Measurements from ENCODE around the gene JRKL. TPM values are rescaled to one million over a fixed set of nuclear protein-coding genes. Genes with fewer than 3 reads are reported as not detected.

Gene JRKL
- total and polyA plus RNA-seq, 2 of the 13 experiments (the other 11 are each of a cell fraction or from before 2014, with no cell fraction given): 3.2 to 4.5 TPM

DNA sequence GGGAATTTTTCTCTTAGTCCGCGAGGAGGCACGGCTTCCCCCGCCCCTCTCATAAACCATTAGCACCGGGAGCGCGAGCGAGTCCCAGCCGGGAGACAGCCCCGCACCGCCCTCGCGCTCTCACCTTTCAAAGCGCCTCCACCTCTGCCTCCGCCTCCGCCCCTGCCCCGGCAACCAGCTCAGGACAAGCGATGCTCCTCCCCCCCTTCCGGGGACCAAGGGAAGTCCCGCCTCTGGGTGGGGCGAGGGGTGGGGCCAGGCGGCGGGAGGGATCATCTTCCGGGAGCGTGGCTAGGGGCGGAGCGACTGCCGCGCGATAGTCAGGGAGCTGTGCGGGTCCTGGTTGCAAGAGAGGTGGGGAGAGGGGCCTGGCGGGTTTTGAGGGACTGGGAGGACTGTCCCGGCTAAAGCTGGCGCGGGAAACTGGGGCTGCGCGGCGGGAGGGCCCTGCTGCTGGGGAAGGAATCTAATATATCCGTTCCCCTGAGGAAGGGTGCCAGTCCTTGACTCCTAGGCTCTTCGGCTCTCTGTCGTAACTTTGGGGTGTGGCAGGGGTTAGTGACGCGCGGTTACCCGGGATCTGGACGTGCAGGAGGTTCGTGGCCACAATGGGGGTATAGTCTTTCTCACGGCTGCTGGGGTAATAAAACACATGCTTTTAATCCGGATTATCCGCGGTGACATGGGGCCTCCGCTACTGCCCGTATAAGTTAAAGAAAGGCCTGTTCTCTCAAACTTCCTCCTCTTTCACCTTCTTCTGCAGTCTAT lies at the start of gene JRKL, which contains the start of gene CCDC82 (continued):
- TF ChIP-seq, protein P1, sequence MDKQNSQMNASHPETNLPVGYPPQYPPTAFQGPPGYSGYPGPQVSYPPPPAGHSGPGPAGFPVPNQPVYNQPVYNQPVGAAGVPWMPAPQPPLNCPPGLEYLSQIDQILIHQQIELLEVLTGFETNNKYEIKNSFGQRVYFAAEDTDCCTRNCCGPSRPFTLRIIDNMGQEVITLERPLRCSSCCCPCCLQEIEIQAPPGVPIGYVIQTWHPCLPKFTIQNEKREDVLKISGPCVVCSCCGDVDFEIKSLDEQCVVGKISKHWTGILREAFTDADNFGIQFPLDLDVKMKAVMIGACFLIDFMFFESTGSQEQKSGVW (CRISPR knock-in tag; IDR thresholded peaks at IDR 0.05; ENCODE audit: borderline replicate concordance): no peak
- TF ChIP-seq EZH2 (conservative IDR thresholded peaks at IDR 0.05; ENCODE audit: low read depth, low read length) (no peak), SNAPC4 (CRISPR knock-in tag; IDR thresholded peaks at IDR 0.05) (peak; percentile 56; the same call in 1 of the 2 replicates), HES4 (CRISPR knock-in tag; IDR thresholded peaks at IDR 0.05; ENCODE audit: borderline replicate concordance) (peak; percentile 49), ZNF354B (CRISPR knock-in tag; IDR thresholded peaks at IDR 0.05) (no peak), TGIF2 (CRISPR knock-in tag; IDR thresholded peaks at IDR 0.05) (peak; percentile 16; the same call in 1 of the 2 replicates), ZNF234 (CRISPR knock-in tag; conservative IDR thresholded peaks at IDR 0.05) (no peak), ZNF572 (CRISPR knock-in tag; IDR thresholded peaks at IDR 0.05) (no peak), SETDB1 (CRISPR knock-in tag; IDR thresholded peaks at IDR 0.05; ENCODE audit: borderline replicate concordance) (0 out of 2 replicates have a peak, but pooled peaks have one; percentile 38), ZNF768 (CRISPR knock-in tag; IDR thresholded peaks at IDR 0.05) (peak; percentile 24; the same call in 1 of the 2 replicates), KDM4B (CRISPR knock-in tag; IDR thresholded peaks at IDR 0.05) (peak; percentile 79; the same call in 1 of the 2 replicates), NFATC3 (CRISPR knock-in tag; IDR thresholded peaks at IDR 0.05) (no peak), CENPX (CRISPR knock-in tag; IDR thresholded peaks at IDR 0.05) (no peak), ZNF616 (CRISPR knock-in tag; IDR thresholded peaks at IDR 0.05; ENCODE audit: low read depth) (peak; percentile 52; the same call in 1 of the 2 replicates), ZNF296 (CRISPR knock-in tag; conservative IDR thresholded peaks at IDR 0.05) (no peak)
- TF ChIP-seq, protein P2, sequence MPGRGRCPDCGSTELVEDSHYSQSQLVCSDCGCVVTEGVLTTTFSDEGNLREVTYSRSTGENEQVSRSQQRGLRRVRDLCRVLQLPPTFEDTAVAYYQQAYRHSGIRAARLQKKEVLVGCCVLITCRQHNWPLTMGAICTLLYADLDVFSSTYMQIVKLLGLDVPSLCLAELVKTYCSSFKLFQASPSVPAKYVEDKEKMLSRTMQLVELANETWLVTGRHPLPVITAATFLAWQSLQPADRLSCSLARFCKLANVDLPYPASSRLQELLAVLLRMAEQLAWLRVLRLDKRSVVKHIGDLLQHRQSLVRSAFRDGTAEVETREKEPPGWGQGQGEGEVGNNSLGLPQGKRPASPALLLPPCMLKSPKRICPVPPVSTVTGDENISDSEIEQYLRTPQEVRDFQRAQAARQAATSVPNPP (CRISPR knock-in tag; IDR thresholded peaks at IDR 0.05): 0 out of 2 replicates have a peak, but pooled peaks have one; percentile 18
- TF ChIP-seq, protein P3, sequence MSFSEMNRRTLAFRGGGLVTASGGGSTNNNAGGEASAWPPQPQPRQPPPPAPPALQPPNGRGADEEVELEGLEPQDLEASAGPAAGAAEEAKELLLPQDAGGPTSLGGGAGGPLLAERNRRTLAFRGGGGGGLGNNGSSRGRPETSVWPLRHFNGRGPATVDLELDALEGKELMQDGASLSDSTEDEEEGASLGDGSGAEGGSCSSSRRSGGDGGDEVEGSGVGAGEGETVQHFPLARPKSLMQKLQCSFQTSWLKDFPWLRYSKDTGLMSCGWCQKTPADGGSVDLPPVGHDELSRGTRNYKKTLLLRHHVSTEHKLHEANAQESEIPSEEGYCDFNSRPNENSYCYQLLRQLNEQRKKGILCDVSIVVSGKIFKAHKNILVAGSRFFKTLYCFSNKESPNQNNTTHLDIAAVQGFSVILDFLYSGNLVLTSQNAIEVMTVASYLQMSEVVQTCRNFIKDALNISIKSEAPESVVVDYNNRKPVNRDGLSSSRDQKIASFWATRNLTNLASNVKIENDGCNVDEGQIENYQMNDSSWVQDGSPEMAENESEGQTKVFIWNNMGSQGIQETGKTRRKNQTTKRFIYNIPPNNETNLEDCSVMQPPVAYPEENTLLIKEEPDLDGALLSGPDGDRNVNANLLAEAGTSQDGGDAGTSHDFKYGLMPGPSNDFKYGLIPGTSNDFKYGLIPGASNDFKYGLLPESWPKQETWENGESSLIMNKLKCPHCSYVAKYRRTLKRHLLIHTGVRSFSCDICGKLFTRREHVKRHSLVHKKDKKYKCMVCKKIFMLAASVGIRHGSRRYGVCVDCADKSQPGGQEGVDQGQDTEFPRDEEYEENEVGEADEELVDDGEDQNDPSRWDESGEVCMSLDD (CRISPR knock-in tag; IDR thresholded peaks at IDR 0.05; ENCODE audit: borderline replicate concordance): peak; percentile 67; the same call in 1 of the 2 replicates
- TF ChIP-seq, protein P4, sequence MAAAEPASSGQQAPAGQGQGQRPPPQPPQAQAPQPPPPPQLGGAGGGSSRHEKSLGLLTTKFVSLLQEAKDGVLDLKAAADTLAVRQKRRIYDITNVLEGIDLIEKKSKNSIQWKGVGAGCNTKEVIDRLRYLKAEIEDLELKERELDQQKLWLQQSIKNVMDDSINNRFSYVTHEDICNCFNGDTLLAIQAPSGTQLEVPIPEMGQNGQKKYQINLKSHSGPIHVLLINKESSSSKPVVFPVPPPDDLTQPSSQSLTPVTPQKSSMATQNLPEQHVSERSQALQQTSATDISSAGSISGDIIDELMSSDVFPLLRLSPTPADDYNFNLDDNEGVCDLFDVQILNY (CRISPR knock-in tag; conservative IDR thresholded peaks at IDR 0.05): no peak

All from HepG2 (cell line).